ENCODE results near the gene RAB33A.
A peak's percentile ranks its signal among the peaks of the same experiment; 100 is the strongest.

The RAB33A gene

DNA sequence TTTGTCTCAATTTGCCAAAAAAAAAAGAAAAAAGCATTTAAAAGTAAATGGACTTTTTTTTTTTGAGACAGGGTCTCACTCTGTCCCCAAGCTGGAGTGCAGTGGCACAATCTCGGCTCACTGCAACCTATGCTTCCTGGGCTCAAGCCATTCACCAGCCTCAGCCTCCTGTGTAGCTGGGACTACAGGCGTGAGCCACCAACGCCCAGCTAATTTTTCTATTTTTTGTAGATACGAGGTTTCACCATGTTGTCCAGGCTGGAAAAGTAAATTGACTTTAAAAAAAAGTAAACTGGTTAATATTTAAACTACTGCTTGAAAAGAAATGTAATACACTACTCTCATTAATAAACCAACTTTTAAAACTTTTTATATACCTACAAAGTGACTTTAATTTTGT is 12.0 kb upstream of the RAB33A start:
- no peak overlapping the region for H3K4me3 ChIP-seq (ENCODE audit: low read depth, low read length)
- ChIA-PET CTCF (no interaction called here), POLR2A (interaction anchor here (0.7 kb wide), 1 partner anchor 47 kb away, joined by 3 read pairs; no protein-coding TSS in a partner anchor)
- DNase-seq (ENCODE audit: low read depth, low spot score) = no peak
- TF ChIP-seq, protein P1, sequence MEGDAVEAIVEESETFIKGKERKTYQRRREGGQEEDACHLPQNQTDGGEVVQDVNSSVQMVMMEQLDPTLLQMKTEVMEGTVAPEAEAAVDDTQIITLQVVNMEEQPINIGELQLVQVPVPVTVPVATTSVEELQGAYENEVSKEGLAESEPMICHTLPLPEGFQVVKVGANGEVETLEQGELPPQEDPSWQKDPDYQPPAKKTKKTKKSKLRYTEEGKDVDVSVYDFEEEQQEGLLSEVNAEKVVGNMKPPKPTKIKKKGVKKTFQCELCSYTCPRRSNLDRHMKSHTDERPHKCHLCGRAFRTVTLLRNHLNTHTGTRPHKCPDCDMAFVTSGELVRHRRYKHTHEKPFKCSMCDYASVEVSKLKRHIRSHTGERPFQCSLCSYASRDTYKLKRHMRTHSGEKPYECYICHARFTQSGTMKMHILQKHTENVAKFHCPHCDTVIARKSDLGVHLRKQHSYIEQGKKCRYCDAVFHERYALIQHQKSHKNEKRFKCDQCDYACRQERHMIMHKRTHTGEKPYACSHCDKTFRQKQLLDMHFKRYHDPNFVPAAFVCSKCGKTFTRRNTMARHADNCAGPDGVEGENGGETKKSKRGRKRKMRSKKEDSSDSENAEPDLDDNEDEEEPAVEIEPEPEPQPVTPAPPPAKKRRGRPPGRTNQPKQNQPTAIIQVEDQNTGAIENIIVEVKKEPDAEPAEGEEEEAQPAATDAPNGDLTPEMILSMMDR (IDR thresholded peaks at IDR 0.05; ENCODE audit: insufficient read depth, low read length, missing control alignments) = no peak

DNA sequence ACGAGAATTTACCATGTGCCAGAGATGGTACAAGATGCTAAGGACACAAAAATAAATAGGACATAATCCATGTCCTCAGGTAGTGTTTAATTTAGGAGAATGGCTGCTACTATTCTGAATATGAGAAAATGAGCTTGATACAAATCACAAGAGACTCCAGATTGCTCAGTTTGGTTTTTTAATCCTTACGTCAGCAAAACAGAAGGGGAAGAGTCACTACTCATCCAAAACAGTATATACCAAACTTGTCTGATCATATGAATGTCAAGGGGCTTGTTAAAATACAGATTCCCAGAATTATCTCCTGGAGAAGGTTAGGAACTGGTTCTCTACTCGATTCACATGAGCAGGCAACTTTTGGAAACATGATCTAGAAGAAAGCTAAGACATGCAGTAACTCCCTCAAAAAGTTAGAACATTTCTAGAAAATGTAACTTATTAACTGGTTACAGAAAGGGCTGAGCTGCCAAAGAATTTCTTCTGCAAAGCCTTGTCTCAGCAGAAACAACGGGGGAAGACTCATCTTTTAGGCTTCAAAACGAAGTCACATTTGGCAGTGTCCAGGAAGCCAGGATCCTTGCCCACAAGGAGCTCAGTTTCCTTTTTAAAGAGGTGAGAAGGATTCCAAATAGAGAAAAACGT is 9.5 kb upstream of the RAB33A start:
- CTCF ChIA-PET = no interaction called here
- no peak for DNase-seq (ENCODE audit: low read depth, low spot score)
- POLR2A ChIA-PET = no interaction called here
- TF ChIP-seq, protein P1 (IDR thresholded peaks at IDR 0.05; ENCODE audit: insufficient read depth, low read length, missing control alignments) = no peak
- no peak overlapping the region for H3K4me3 ChIP-seq (ENCODE audit: low read depth, low read length)

DNA sequence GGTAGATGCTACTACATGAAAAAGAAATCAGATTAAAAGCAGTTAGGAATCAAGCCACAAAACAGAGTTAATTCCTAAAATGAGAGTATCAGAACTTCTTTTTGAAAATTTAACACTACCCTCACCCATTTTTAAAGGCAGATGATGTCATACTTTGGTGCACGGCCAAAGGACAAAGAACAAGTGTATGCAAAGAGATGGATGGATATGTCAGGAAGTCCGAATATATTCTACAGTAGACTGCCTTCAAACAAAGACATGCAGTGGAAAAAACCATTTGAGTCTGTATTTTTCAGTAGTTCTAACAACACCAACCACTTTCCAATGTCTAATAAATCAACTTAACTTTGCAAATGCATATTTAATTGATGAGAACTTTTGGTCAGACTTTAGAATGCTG is 8.4 kb upstream of the RAB33A start:
- ChIA-PET CTCF (no interaction called here), POLR2A (no interaction called here)
- H3K4me3 ChIP-seq (ENCODE audit: low read depth, low read length) = no peak overlapping the region

DNA sequence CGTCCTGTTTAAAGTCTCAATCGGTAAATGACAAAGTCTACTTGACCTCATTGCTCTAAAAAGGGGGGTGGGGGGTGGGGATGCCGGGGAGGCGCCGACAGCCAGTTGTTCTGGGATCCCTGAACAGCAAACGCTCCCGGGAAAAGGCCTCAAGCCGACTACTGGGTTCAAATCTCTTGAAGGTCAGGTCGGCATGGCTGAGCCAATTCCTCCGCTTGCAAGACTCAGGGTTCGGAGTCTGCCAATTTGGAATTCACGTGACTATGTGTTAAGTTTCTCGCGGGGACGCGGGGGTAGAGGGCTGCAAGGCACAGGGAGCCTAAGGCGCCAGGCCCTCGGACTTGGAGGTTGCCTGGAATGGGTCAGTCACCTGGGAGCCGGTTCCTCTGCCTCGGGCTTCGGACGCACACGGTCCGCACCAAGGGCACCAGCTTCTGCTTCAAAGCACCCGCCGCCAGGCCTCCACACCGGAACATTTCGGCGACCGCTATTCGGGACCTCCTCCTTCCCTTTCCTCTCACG is 6.5 kb upstream of the RAB33A start:
- peak overlapping the region; percentile 74 for H3K4me3 ChIP-seq (ENCODE audit: low read depth, low read length)
- ChIA-PET CTCF (interaction anchor here (1.0 kb wide), 1 partner anchor 11 kb away, joined by 3 read pairs; no protein-coding TSS in a partner anchor), POLR2A (interaction anchor here (1.1 kb wide), 1 partner anchor 9 kb away, joined by 4 read pairs; no protein-coding TSS in a partner anchor)
- no peak for DNase-seq (ENCODE audit: low read depth, low spot score)
- TF ChIP-seq, protein P1 (IDR thresholded peaks at IDR 0.05; ENCODE audit: insufficient read depth, low read length, missing control alignments) = no peak

More for the DNA sequence above, 8.4 kb upstream of the RAB33A start:
- no peak for DNase-seq (ENCODE audit: low read depth, low spot score)
- TF ChIP-seq, protein P1 (IDR thresholded peaks at IDR 0.05; ENCODE audit: insufficient read depth, low read length, missing control alignments) = no peak

DNA sequence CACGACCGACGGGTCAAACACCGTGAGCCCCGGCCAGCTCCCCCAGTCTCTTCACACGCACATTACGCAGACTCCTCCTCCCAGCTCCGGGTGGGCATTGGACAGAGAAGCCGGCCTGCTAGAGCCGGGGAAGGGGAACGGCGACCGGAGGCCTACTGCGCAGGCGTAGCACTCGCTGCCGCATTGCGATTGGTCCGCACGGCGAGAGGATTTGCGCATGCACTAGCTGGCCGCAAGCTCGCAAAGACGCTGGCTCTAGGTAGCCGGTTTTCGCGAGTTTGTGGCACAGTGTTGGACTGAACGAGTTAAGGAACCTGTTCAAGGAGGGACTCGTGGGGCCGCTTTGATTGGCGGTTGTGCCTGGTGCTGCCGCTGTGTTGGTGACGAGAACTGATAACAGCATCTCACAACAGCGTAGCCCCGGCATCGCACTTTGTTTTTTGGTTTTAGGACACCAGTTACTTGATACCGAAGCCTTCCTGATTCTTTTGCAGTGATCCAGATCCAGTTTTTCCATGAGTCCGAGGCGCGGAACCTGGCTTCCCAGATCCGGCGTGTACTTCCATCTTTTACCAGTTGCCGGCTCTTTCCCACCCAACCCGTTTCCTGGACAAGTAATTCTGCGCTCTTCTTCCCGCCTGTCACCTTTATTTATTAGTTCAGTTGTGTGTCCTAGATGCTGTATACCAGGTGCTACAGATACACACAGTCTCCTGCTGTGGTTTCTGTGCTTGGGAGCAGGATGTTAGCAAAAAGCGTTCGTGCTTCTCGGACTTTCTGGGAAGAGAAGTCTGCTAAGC is 5.9 kb upstream of the RAB33A start, which contains the start of gene AIFM1:
AIFM1 (minus strand) TSS at position 139 of the 800 bp plus-strand sequence. CDS start 185 bp downstream, outside the sequence.
- CTCF ChIA-PET = interaction anchor here (1.0 to 1.5 kb wide), 2 partner anchors 10 to 21 kb away, joined by 3 to 4 read pairs; no protein-coding TSS in a partner anchor
- POLR2A ChIA-PET = interaction anchor here (1.1 kb wide), 1 partner anchor 10 kb away, joined by 4 read pairs; no protein-coding TSS in a partner anchor
- peak within 1 kb of the TSS; percentile 74 for H3K4me3 ChIP-seq (ENCODE audit: low read depth, low read length)
- DNase-seq (ENCODE audit: low read depth, low spot score) = peak; percentile 85
- TF ChIP-seq, protein P1 (IDR thresholded peaks at IDR 0.05; ENCODE audit: insufficient read depth, low read length, missing control alignments) = no peak

DNA sequence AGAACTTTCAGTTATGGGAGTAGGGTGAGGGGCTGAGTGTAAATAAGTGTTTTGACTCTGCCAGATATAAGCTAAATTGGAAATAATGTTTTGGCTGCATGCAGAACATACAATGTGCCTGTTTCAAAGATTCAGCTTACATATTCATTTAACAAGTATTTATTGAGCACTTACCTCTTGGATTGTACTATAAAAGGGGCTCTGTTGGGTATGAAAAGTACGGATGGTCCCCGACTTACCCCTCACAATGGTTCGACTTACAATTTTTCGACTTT is 5.3 kb upstream of the RAB33A start:
- ChIA-PET POLR2A (no interaction called here), CTCF (interaction anchor here (1.5 kb wide), 1 partner anchor 20 kb away, joined by 4 read pairs; no protein-coding TSS in a partner anchor)
- TF ChIP-seq, protein P1 (IDR thresholded peaks at IDR 0.05; ENCODE audit: insufficient read depth, low read length, missing control alignments) = no peak
- H3K4me3 ChIP-seq (ENCODE audit: low read depth, low read length) = peak overlapping the region; percentile 74
- DNase-seq (ENCODE audit: low read depth, low spot score) = no peak

All from AG04449 (cell line).